ENCODE measurements around the gene JAZF1.

JAZF1 gene

GRCh38 chr7:28104041-28104541, 76.5 kb downstream of the JAZF1 start:
- no peak for DNase-seq
- no peak overlapping the region for H3K9ac ChIP-seq (ENCODE audit: low read length)
- H2BK120ac ChIP-seq (ENCODE audit: low read depth, low read length) = peak overlapping the region; percentile 43
- WGBS = 61% methylated on average over 3 of the region's 3 CpGs
- peak overlapping the region; percentile 16 for H3K27ac ChIP-seq (ENCODE audit: low read length, poor library complexity, severe bottlenecking)
- H2BK5ac ChIP-seq (ENCODE audit: low read depth, low read length, poor library complexity, severe bottlenecking) = no peak overlapping the region
- H3K9me3 ChIP-seq (ENCODE audit: control insufficient read depth, low read length) = no peaks in the 10 kb centered on the region
- peaks cover 4 to 5% of the 10 kb centered on the region in 2 experiments for H3K36me3 ChIP-seq (ENCODE audit: control insufficient read depth in 1 of 2, insufficient read depth in 2 of 2, low read depth in 1 of 2, low read length in 2 of 2)
- peak overlapping the region; percentile 61 to 96 for H2BK12ac ChIP-seq (ENCODE audit: low read length in 2 of 2)
- peak overlapping the region; percentile 48 for H4K91ac ChIP-seq (ENCODE audit: low read length)
- H3K23ac ChIP-seq (ENCODE audit: low read length in 2 of 2) = peak overlapping the region in 1 of 2 experiments; percentile 59
- H2AK5ac ChIP-seq (ENCODE audit: low read length, severe bottlenecking) = peak overlapping the region; percentile 97
- peaks cover 15% of the 10 kb centered on the region for H3K4me1 ChIP-seq (ENCODE audit: control insufficient read depth, insufficient read depth, low read depth, low read length)
- peak overlapping the region; percentile 72 for H4K8ac ChIP-seq (ENCODE audit: low read length)
- H3K18ac ChIP-seq (ENCODE audit: low read depth in 1 of 2, low read length in 2 of 2) = peak overlapping the region; percentile 9 to 92
- peaks cover 32% of the 10 kb centered on the region for H3K79me1 ChIP-seq (replicated peaks; ENCODE audit: low read length, poor library complexity, severe bottlenecking)
- H3K27me3 ChIP-seq (ENCODE audit: control insufficient read depth in 1 of 2, insufficient read depth in 1 of 2, low read length in 2 of 2) = no peaks in the 10 kb centered on the region
- peak overlapping the region in 1 of 2 experiments; percentile 83 for H3K14ac ChIP-seq (ENCODE audit: low read length in 2 of 2)
- H2AFZ ChIP-seq (ENCODE audit: low read depth, low read length) = no peak overlapping the region
- no peak overlapping the region for H3K4me3 ChIP-seq (ENCODE audit: insufficient read depth in 1 of 2, low read depth in 1 of 2, low read length in 2 of 2)
- H3K4me2 ChIP-seq (ENCODE audit: low read length, poor library complexity, severe bottlenecking) = no peak overlapping the region
- H3K4ac ChIP-seq (ENCODE audit: low read depth in 1 of 2, low read length in 2 of 2) = peak overlapping the region in 1 of 2 experiments; percentile 41
- peak overlapping the region; percentile 57 for H2BK15ac ChIP-seq (ENCODE audit: low read depth, poor library complexity, severe bottlenecking)

DNA sequence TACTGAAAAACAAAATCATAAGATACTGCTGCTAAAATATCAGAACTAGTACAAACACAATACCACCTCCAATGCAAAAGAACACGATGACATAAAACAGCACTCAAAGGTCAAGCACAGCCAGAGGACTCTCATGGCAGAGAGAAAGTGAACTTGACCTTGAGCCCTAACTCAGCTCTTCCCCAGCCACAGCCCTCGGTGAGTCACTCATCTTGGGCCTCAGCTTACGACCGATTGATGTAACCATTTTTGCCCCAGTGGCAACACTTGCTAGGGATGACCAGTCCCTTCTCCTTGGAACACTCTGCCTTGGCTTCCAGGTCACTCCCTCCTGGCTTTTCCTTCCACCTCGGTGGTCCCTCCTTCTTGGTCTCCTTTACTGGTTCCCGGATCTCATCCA, 77.8 kb downstream of the JAZF1 start:
- no peak overlapping the region for H3K18ac ChIP-seq (ENCODE audit: low read depth in 1 of 2, low read length in 2 of 2)
- H3K36me3 ChIP-seq (ENCODE audit: control insufficient read depth in 1 of 2, insufficient read depth in 2 of 2, low read depth in 1 of 2, low read length in 2 of 2) = peaks cover 4 to 5% of the 10 kb centered on the region in 2 experiments
- H3K9ac ChIP-seq (ENCODE audit: low read length) = no peak overlapping the region
- no peaks in the 10 kb centered on the region for H3K9me3 ChIP-seq (ENCODE audit: control insufficient read depth, low read length)
- no peak overlapping the region for H4K8ac ChIP-seq (ENCODE audit: low read length)
- no peak overlapping the region for H2AFZ ChIP-seq (ENCODE audit: low read depth, low read length)
- no peak overlapping the region for H3K23ac ChIP-seq (ENCODE audit: low read length in 2 of 2)
- H3K4me3 ChIP-seq (ENCODE audit: insufficient read depth in 1 of 2, low read depth in 1 of 2, low read length in 2 of 2) = no peak overlapping the region
- H3K79me1 ChIP-seq (replicated peaks; ENCODE audit: low read length, poor library complexity, severe bottlenecking) = peaks cover 30% of the 10 kb centered on the region
- H3K14ac ChIP-seq (ENCODE audit: low read length in 2 of 2) = no peak overlapping the region
- H3K4ac ChIP-seq (ENCODE audit: low read depth in 1 of 2, low read length in 2 of 2) = no peak overlapping the region
- peak; percentile 95 for DNase-seq
- H2AK5ac ChIP-seq (ENCODE audit: low read length, severe bottlenecking) = peak overlapping the region; percentile 74
- H3K27me3 ChIP-seq (ENCODE audit: control insufficient read depth in 1 of 2, insufficient read depth in 1 of 2, low read length in 2 of 2) = no peaks in the 10 kb centered on the region
- no peak overlapping the region for H3K4me2 ChIP-seq (ENCODE audit: low read length, poor library complexity, severe bottlenecking)
- H3K4me1 ChIP-seq (ENCODE audit: control insufficient read depth, insufficient read depth, low read depth, low read length) = peaks cover 11% of the 10 kb centered on the region
- H2BK12ac ChIP-seq (ENCODE audit: low read length in 2 of 2) = no peak overlapping the region
- H3K27ac ChIP-seq (ENCODE audit: low read length, poor library complexity, severe bottlenecking) = no peak overlapping the region
- no peak overlapping the region for H4K91ac ChIP-seq (ENCODE audit: low read length)
- H2BK120ac ChIP-seq (ENCODE audit: low read depth, low read length) = no peak overlapping the region
- no peak overlapping the region for H2BK5ac ChIP-seq (ENCODE audit: low read depth, low read length, poor library complexity, severe bottlenecking)
- H2BK15ac ChIP-seq (ENCODE audit: low read depth, poor library complexity, severe bottlenecking) = no peak overlapping the region
- WGBS = 30% methylated on average over 6 of the region's 6 CpGs

DNA sequence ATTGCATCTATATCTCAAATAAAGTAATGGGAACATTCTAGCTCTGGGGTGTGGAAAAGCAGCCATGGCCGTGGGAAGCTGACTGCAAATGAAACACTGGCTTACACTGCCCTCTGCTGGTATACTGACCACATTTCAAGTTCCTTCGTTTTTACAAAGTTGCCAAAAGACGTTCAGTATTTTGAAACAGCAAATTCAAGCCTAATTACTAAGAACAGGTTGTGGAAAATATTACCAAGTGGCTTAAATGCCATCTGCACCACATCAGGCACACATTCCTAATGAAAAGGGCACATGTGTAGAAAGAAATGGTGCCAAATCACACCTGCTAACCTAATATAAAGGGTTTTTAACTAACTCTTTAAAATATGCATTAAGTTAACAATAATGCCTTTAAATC, 83.9 kb downstream of the JAZF1 start:
- no peak overlapping the region for H3K4me3 ChIP-seq (ENCODE audit: insufficient read depth in 1 of 2, low read depth in 1 of 2, low read length in 2 of 2)
- H2BK12ac ChIP-seq (ENCODE audit: low read length in 2 of 2) = no peak overlapping the region
- no peak overlapping the region for H3K14ac ChIP-seq (ENCODE audit: low read length in 2 of 2)
- no peak overlapping the region for H2BK5ac ChIP-seq (ENCODE audit: low read depth, low read length, poor library complexity, severe bottlenecking)
- H2AFZ ChIP-seq (ENCODE audit: low read depth, low read length) = no peak overlapping the region
- H3K23ac ChIP-seq (ENCODE audit: low read length in 2 of 2) = no peak overlapping the region
- no peaks in the 10 kb centered on the region for H3K9me3 ChIP-seq (ENCODE audit: control insufficient read depth, low read length)
- peaks cover 5% of the 10 kb centered on the region for H3K4me1 ChIP-seq (ENCODE audit: control insufficient read depth, insufficient read depth, low read depth, low read length)
- no peak overlapping the region for H4K8ac ChIP-seq (ENCODE audit: low read length)
- H3K9ac ChIP-seq (ENCODE audit: low read length) = no peak overlapping the region
- H3K27ac ChIP-seq (ENCODE audit: low read length, poor library complexity, severe bottlenecking) = no peak overlapping the region
- no peak overlapping the region for H3K4ac ChIP-seq (ENCODE audit: low read depth in 1 of 2, low read length in 2 of 2)
- 0% methylated on average over 2 of the region's 3 CpGs for WGBS
- no peak overlapping the region for H4K91ac ChIP-seq (ENCODE audit: low read length)
- no peak overlapping the region for H3K18ac ChIP-seq (ENCODE audit: low read depth in 1 of 2, low read length in 2 of 2)
- DNase-seq = peak; percentile 73
- no peak overlapping the region for H2BK120ac ChIP-seq (ENCODE audit: low read depth, low read length)
- H3K79me1 ChIP-seq (replicated peaks; ENCODE audit: low read length, poor library complexity, severe bottlenecking) = peaks cover 34% of the 10 kb centered on the region
- no peaks in the 10 kb centered on the region for H3K27me3 ChIP-seq (ENCODE audit: control insufficient read depth in 1 of 2, insufficient read depth in 1 of 2, low read length in 2 of 2)
- H2AK5ac ChIP-seq (ENCODE audit: low read length, severe bottlenecking) = no peak overlapping the region
- H3K36me3 ChIP-seq (ENCODE audit: control insufficient read depth in 1 of 2, insufficient read depth in 2 of 2, low read depth in 1 of 2, low read length in 2 of 2) = peaks cover 0 to 5% of the 10 kb centered on the region in 2 experiments
- no peak overlapping the region for H2BK15ac ChIP-seq (ENCODE audit: low read depth, poor library complexity, severe bottlenecking)
- no peak overlapping the region for H3K4me2 ChIP-seq (ENCODE audit: low read length, poor library complexity, severe bottlenecking)

GRCh38 chr7:28095231-28095630, 85.4 kb downstream of the JAZF1 start:
- no peak overlapping the region for H3K14ac ChIP-seq (ENCODE audit: low read length in 2 of 2)
- H4K91ac ChIP-seq (ENCODE audit: low read length) = no peak overlapping the region
- no peaks in the 10 kb centered on the region for H3K9me3 ChIP-seq (ENCODE audit: control insufficient read depth, low read length)
- H3K4ac ChIP-seq (ENCODE audit: low read depth in 1 of 2, low read length in 2 of 2) = no peak overlapping the region
- no peak overlapping the region for H3K27ac ChIP-seq (ENCODE audit: low read length, poor library complexity, severe bottlenecking)
- no peak overlapping the region for H3K4me3 ChIP-seq (ENCODE audit: insufficient read depth in 1 of 2, low read depth in 1 of 2, low read length in 2 of 2)
- no peak for DNase-seq
- H4K8ac ChIP-seq (ENCODE audit: low read length) = no peak overlapping the region
- no peak overlapping the region for H2AK5ac ChIP-seq (ENCODE audit: low read length, severe bottlenecking)
- H2BK120ac ChIP-seq (ENCODE audit: low read depth, low read length) = no peak overlapping the region
- 95% methylated on average over 3 of the region's 4 CpGs for WGBS
- H3K23ac ChIP-seq (ENCODE audit: low read length in 2 of 2) = no peak overlapping the region
- H2AFZ ChIP-seq (ENCODE audit: low read depth, low read length) = no peak overlapping the region
- H2BK12ac ChIP-seq (ENCODE audit: low read length in 2 of 2) = no peak overlapping the region
- H3K79me1 ChIP-seq (replicated peaks; ENCODE audit: low read length, poor library complexity, severe bottlenecking) = peaks cover 32% of the 10 kb centered on the region
- H3K9ac ChIP-seq (ENCODE audit: low read length) = no peak overlapping the region
- H2BK5ac ChIP-seq (ENCODE audit: low read depth, low read length, poor library complexity, severe bottlenecking) = no peak overlapping the region
- H3K4me2 ChIP-seq (ENCODE audit: low read length, poor library complexity, severe bottlenecking) = no peak overlapping the region
- H3K36me3 ChIP-seq (ENCODE audit: control insufficient read depth in 1 of 2, insufficient read depth in 2 of 2, low read depth in 1 of 2, low read length in 2 of 2) = no peaks in the 10 kb centered on the region
- peaks cover 5% of the 10 kb centered on the region for H3K4me1 ChIP-seq (ENCODE audit: control insufficient read depth, insufficient read depth, low read depth, low read length)
- H2BK15ac ChIP-seq (ENCODE audit: low read depth, poor library complexity, severe bottlenecking) = no peak overlapping the region
- H3K27me3 ChIP-seq (ENCODE audit: control insufficient read depth in 1 of 2, insufficient read depth in 1 of 2, low read length in 2 of 2) = no peaks in the 10 kb centered on the region
- no peak overlapping the region for H3K18ac ChIP-seq (ENCODE audit: low read depth in 1 of 2, low read length in 2 of 2)
